Measurements from ENCODE around the gene PSMD2.
A peak's percentile ranks its signal among the peaks of the same experiment; 100 is the strongest.
"Not testable (repeated sequence)": the region's sequence is repeated elsewhere in the genome, so short reads cannot be mapped to it uniquely, and the experiment has no call there.

The PSMD2 gene

GRCh38 chr3:184334470-184335158 is 35.6 kb downstream of the PSMD2 start:
- FAIRE-seq (peak; percentile 62), DNase-seq (ENCODE audit: insufficient read length, low spot score) (peak; percentile 84)
- no peak for TF ChIP-seq POLR2A (IDR thresholded peaks at IDR 0.05; ENCODE audit: low read depth, low read length)

GRCh38 chr3:184335291-184335660 is 36.2 kb downstream of the PSMD2 start:
- DNase-seq (ENCODE audit: insufficient read length, low spot score) (no peak), FAIRE-seq (no peak)
- no peak for TF ChIP-seq POLR2A (IDR thresholded peaks at IDR 0.05; ENCODE audit: low read depth, low read length)

GRCh38 chr3:184335661-184336546 is 36.9 kb downstream of the PSMD2 start:
- FAIRE-seq (no peak), DNase-seq (ENCODE audit: insufficient read length, low spot score) (peak; percentile 80)

GRCh38 chr3:184336547-184337398 is 37.7 kb downstream of the PSMD2 start:
- no peak for FAIRE-seq
- no peak for DNase-seq (ENCODE audit: insufficient read length, low spot score)
- TF ChIP-seq POLR2A (IDR thresholded peaks at IDR 0.05; ENCODE audit: low read depth, low read length), result no peak

More at GRCh38 chr3:184335661-184336546, 36.9 kb downstream of the PSMD2 start:
- peak; percentile 37; the same call in 1 of the 2 replicates for TF ChIP-seq POLR2A (IDR thresholded peaks at IDR 0.05; ENCODE audit: low read depth, low read length)

- TF ChIP-seq POLR2A (IDR thresholded peaks at IDR 0.05; ENCODE audit: low read depth, low read length), result no peak
- no peak for FAIRE-seq
Observed at GRCh38 chr3:184337399-184337714, 38.3 kb downstream of the PSMD2 start, which contains the start of gene FAM131A. Gene FAM131A, plus strand, starts transcription at chr3:184337600. Its CDS starts 31 bp downstream, at chr3:184337631.

GRCh38 chr3:184337981-184338380 is 38.9 kb downstream of the PSMD2 start:
- DNase-seq (ENCODE audit: insufficient read length, low spot score), result no peak
- TF ChIP-seq POLR2A (IDR thresholded peaks at IDR 0.05; ENCODE audit: low read depth, low read length), result no peak
- no peak for FAIRE-seq

More at GRCh38 chr3:184337399-184337714, 38.3 kb downstream of the PSMD2 start, which contains the start of gene FAM131A:
- no peak for DNase-seq (ENCODE audit: insufficient read length, low spot score)

GRCh38 chr3:184338511-184338945 is 39.5 kb downstream of the PSMD2 start:
- FAIRE-seq (no peak), DNase-seq (ENCODE audit: insufficient read length, low spot score) (no peak)
- TF ChIP-seq POLR2A (IDR thresholded peaks at IDR 0.05; ENCODE audit: low read depth, low read length), result no peak

GRCh38 chr3:184339001-184339400 is 40.0 kb downstream of the PSMD2 start:
- FAIRE-seq, result no peak
- no peak for TF ChIP-seq POLR2A (IDR thresholded peaks at IDR 0.05; ENCODE audit: low read depth, low read length)
- no peak for DNase-seq (ENCODE audit: insufficient read length, low spot score)

- DNase-seq (ENCODE audit: insufficient read length, low spot score); FAIRE-seq: not testable (repeated sequence)
Observed at GRCh38 chr3:184339451-184340135, 40.6 kb downstream of the PSMD2 start.

- DNase-seq (ENCODE audit: insufficient read length, low spot score), result no peak
- no peak for FAIRE-seq
- TF ChIP-seq POLR2A (IDR thresholded peaks at IDR 0.05; ENCODE audit: low read depth, low read length), result no peak
Observed at GRCh38 chr3:184341925-184342324, 42.9 kb downstream of the PSMD2 start.

- no peak for TF ChIP-seq POLR2A (IDR thresholded peaks at IDR 0.05; ENCODE audit: low read depth, low read length)
- FAIRE-seq (no peak), DNase-seq (ENCODE audit: insufficient read length, low spot score) (no peak)
Observed at GRCh38 chr3:184343200-184343876, 44.3 kb downstream of the PSMD2 start.

- FAIRE-seq, result no peak
- no peak for TF ChIP-seq POLR2A (IDR thresholded peaks at IDR 0.05; ENCODE audit: low read depth, low read length)
- DNase-seq (ENCODE audit: insufficient read length, low spot score), result no peak
Observed at GRCh38 chr3:184344579-184345316, 45.7 kb downstream of the PSMD2 start.

Data from H54 (cell line).